NT2/D1 (cell line): ENCODE results near the gene ZNF35.

Source experiments
- DNase-seq: peaks from one replicate; pipeline ENCODE4 v3.0.0-alpha.2; 2011; ENCODE audit warnings: low read depth, low spot score
- H3K27me3 ChIP-seq: 2 replicates; pipeline ENCODE4 v1.6.0; 2011; ENCODE audit warnings: mild to moderate bottlenecking; ENCODE audit not compliant: insufficient read length, insufficient read depth
- H3K36me3 ChIP-seq: 2 replicates; pipeline ENCODE4 v1.6.1; 2011; ENCODE audit warnings: mild to moderate bottlenecking, low read length, mixed read lengths; ENCODE audit not compliant: insufficient read depth, insufficient read length
- H3K4me1 ChIP-seq: 2 replicates; pipeline ENCODE4 v1.5.1; 2011; ENCODE audit not compliant: insufficient read depth, insufficient read length
- H3K4me3 ChIP-seq: 2 replicates; pipeline ENCODE4 v1.5.1; 2011; ENCODE audit warnings: low read depth; ENCODE audit not compliant: insufficient read length
- H3K9ac ChIP-seq: 2 replicates; pipeline ENCODE4 v1.6.0; 2011; ENCODE audit warnings: low read depth; ENCODE audit not compliant: insufficient read length
- H3K9me3 ChIP-seq: 2 replicates; pipeline ENCODE4 v1.5.1; 2011; ENCODE audit warnings: mild to moderate bottlenecking, low read length; ENCODE audit not compliant: insufficient read depth
- SUZ12 ChIP-seq: IDR thresholded peaks from 2 replicates; pipeline ENCODE4 v1.6.1; 2011; ENCODE audit not compliant: insufficient read length, insufficient read depth; ENCODE audit errors: extremely low read depth
- YY1 ChIP-seq: IDR thresholded peaks from 2 replicates; pipeline ENCODE4 v1.6.1; 2011; ENCODE audit not compliant: insufficient read length, insufficient read depth
- ZNF274 ChIP-seq: IDR thresholded peaks from 2 replicates; pipeline ENCODE4 v1.6.1; 2011; ENCODE audit warnings: mild to moderate bottlenecking, low read depth, low read length

Gene ZNF35

GRCh38 chr3:44648564-44649229, at the start of gene ZNF35:
Gene ZNF35 (plus strand): TSS chr3:44648732. CDS start chr3:44651068, 2,336 bp downstream.
- peaks cover 4% of the 10 kb centered on the region; the same call in 1 of the 2 replicates for H3K9me3 ChIP-seq
- H3K4me1 ChIP-seq, result no peaks in the 10 kb centered on the region
- peaks cover 46% of the 10 kb centered on the region for H3K36me3 ChIP-seq
- peak within 1 kb of the TSS; percentile 95 for H3K9ac ChIP-seq
- peak; percentile 89 for DNase-seq
- H3K4me3 ChIP-seq, result peak within 1 kb of the TSS; percentile 85
- TF ChIP-seq YY1, result no peak
- TF ChIP-seq SUZ12, result no peak
- no peak for TF ChIP-seq ZNF274
- H3K27me3 ChIP-seq, result no peaks in the 10 kb centered on the region

- Histone ChIP-seq H3K9me3 (no peaks in the 10 kb centered on the region), H3K4me3 (no peak overlapping the region), H3K4me1 (no peaks in the 10 kb centered on the region), H3K9ac (no peak overlapping the region), H3K27me3 (no peaks in the 10 kb centered on the region), H3K36me3 (peaks cover 15% of the 10 kb centered on the region)
- TF ChIP-seq YY1 (no peak), SUZ12 (no peak), ZNF274 (no peak)
- no peak for DNase-seq
Measured at GRCh38 chr3:44601749-44602148, 46.8 kb upstream of the ZNF35 start.

- DNase-seq, result no peak
Measured at GRCh38 chr3:44612678-44613077, 35.9 kb upstream of the ZNF35 start.

GRCh38 chr3:44624749-44625480, 23.6 kb upstream of the ZNF35 start, which contains the start of gene ZNF197:
Gene ZNF197 (plus strand): TSS chr3:44625036. CDS start chr3:44629155, 4,119 bp downstream.
- H3K9me3 ChIP-seq, result no peaks in the 10 kb centered on the region
- H3K4me1 ChIP-seq, result no peaks in the 10 kb centered on the region
- no peaks in the 10 kb centered on the region for H3K27me3 ChIP-seq
- H3K36me3 ChIP-seq, result peaks cover 17% of the 10 kb centered on the region
- peak within 1 kb of the TSS; percentile 92 for H3K4me3 ChIP-seq
- peak; percentile 66 for TF ChIP-seq YY1
- no peak for TF ChIP-seq ZNF274
- peak within 1 kb of the TSS; percentile 96 for H3K9ac ChIP-seq
- peak; percentile 86 for DNase-seq

More at GRCh38 chr3:44612678-44613077, 35.9 kb upstream of the ZNF35 start:
- TF ChIP-seq ZNF274 (no peak), SUZ12 (no peak)
- Histone ChIP-seq H3K4me1 (no peaks in the 10 kb centered on the region), H3K36me3 (no peaks in the 10 kb centered on the region), H3K27me3 (no peaks in the 10 kb centered on the region), H3K4me3 (no peak overlapping the region), H3K9ac (no peak overlapping the region), H3K9me3 (no peaks in the 10 kb centered on the region)

- peaks cover 49% of the 10 kb centered on the region for H3K36me3 ChIP-seq
- TF ChIP-seq ZNF274, result no peak
- no peak for TF ChIP-seq YY1
- TF ChIP-seq SUZ12, result no peak
- H3K4me1 ChIP-seq, result no peaks in the 10 kb centered on the region
- H3K9ac ChIP-seq, result no peak overlapping the region
- no peak overlapping the region for H3K4me3 ChIP-seq
- H3K9me3 ChIP-seq, result no peaks in the 10 kb centered on the region
- no peak for DNase-seq
- no peaks in the 10 kb centered on the region for H3K27me3 ChIP-seq
Measured at GRCh38 chr3:44628716-44629115, 19.8 kb upstream of the ZNF35 start.

GRCh38 chr3:44632193-44632592, 16.3 kb upstream of the ZNF35 start:
- Histone ChIP-seq H3K9me3 (no peaks in the 10 kb centered on the region), H3K4me1 (no peaks in the 10 kb centered on the region), H3K27me3 (no peaks in the 10 kb centered on the region), H3K4me3 (no peak overlapping the region), H3K36me3 (peaks cover 67% of the 10 kb centered on the region), H3K9ac (no peak overlapping the region)
- TF ChIP-seq YY1 (no peak), SUZ12 (no peak), ZNF274 (no peak)
- DNase-seq, result no peak

- no peaks in the 10 kb centered on the region for H3K4me1 ChIP-seq
- TF ChIP-seq ZNF274, result no peak
- no peak for TF ChIP-seq SUZ12
- no peak for TF ChIP-seq YY1
- DNase-seq, result no peak
- H3K9ac ChIP-seq, result no peak overlapping the region
- no peak overlapping the region for H3K4me3 ChIP-seq
- H3K36me3 ChIP-seq, result peaks cover 55% of the 10 kb centered on the region
- H3K9me3 ChIP-seq, result peaks cover 34% of the 10 kb centered on the region
- H3K27me3 ChIP-seq, result no peaks in the 10 kb centered on the region
Measured at GRCh38 chr3:44642337-44642736, 6.2 kb upstream of the ZNF35 start.
